Kidney glomerular epithelial cell (primary cell): ENCODE measurements around the gene TAS2R16.

Source experiments
- DNase-seq: peaks from one replicate; lab custom pipeline; 2025; lab: John Stamatoyannopoulos, UW

TAS2R16 gene

GRCh38 chr7:122995600-122995999 is at the start of gene TAS2R16:
Gene TAS2R16 (minus strand): TSS chr7:122995700. CDS start chr7:122995634, 66 bp downstream.
- no peak for DNase-seq

GRCh38 chr7:123043642-123044041 is 48.1 kb upstream of the TAS2R16 start:
- no peak for DNase-seq

GRCh38 chr7:123041101-123041500 is 45.6 kb upstream of the TAS2R16 start:
- DNase-seq = peak; percentile 33

- DNase-seq = no peak
Measured at GRCh38 chr7:123039269-123039668, 43.8 kb upstream of the TAS2R16 start.

GRCh38 chr7:123034106-123034505 is 38.6 kb upstream of the TAS2R16 start:
- no peak for DNase-seq

GRCh38 chr7:123030631-123031030 is 35.1 kb upstream of the TAS2R16 start:
- no peak for DNase-seq

GRCh38 chr7:123028339-123028738 is 32.8 kb upstream of the TAS2R16 start:
- no peak for DNase-seq

GRCh38 chr7:123026251-123026650 is 30.8 kb upstream of the TAS2R16 start:
- DNase-seq = no peak

- no peak for DNase-seq
Measured at GRCh38 chr7:123024989-123025758, 29.7 kb upstream of the TAS2R16 start.

GRCh38 chr7:123023126-123023525 is 27.6 kb upstream of the TAS2R16 start:
- no peak for DNase-seq

- DNase-seq = no peak
Measured at GRCh38 chr7:123022576-123022975, 27.1 kb upstream of the TAS2R16 start.

GRCh38 chr7:123012435-123012834 is 16.9 kb upstream of the TAS2R16 start:
- no peak for DNase-seq

GRCh38 chr7:123011766-123012369 is 16.4 kb upstream of the TAS2R16 start:
- no peak for DNase-seq

GRCh38 chr7:123004931-123005330 is 9.4 kb upstream of the TAS2R16 start:
- DNase-seq = peak; percentile 47

- no peak for DNase-seq
Measured at GRCh38 chr7:123003539-123004126, 8.1 kb upstream of the TAS2R16 start.

GRCh38 chr7:122989577-122989976 is 5.9 kb downstream of the TAS2R16 start:
- no peak for DNase-seq

GRCh38 chr7:122989041-122989440 is 6.5 kb downstream of the TAS2R16 start:
- no peak for DNase-seq

GRCh38 chr7:122988333-122988732 is 7.2 kb downstream of the TAS2R16 start:
- no peak for DNase-seq

- no peak for DNase-seq
Measured at GRCh38 chr7:122987463-122987862, 8.0 kb downstream of the TAS2R16 start.

- no peak for DNase-seq
Measured at GRCh38 chr7:122984021-122984420, 11.5 kb downstream of the TAS2R16 start.

- no peak for DNase-seq
Measured at GRCh38 chr7:122983261-122983660, 12.2 kb downstream of the TAS2R16 start.

- no peak for DNase-seq
Measured at GRCh38 chr7:122975341-122975740, 20.2 kb downstream of the TAS2R16 start.

- DNase-seq = no peak
Measured at GRCh38 chr7:122974229-122974628, 21.3 kb downstream of the TAS2R16 start.
